H9 (cell line): ENCODE measurements around the gene LRRC3. TPM values are rescaled to one million over a fixed set of nuclear protein-coding genes. Genes with fewer than 3 reads are reported as not detected.

Experiments used
- DNase-seq: peaks from one replicate; pipeline ENCODE4 v3.0.0-alpha.2; 2017
- H2AFZ ChIP-seq: one replicate; pipeline ENCODE4 v1.6.1; 2013; ENCODE audit warnings: mild to moderate bottlenecking, low read length, control low read depth, moderate library complexity
- H2AK5ac ChIP-seq: 2 replicates; pipeline ENCODE4 v1.6.1; 2013; ENCODE audit warnings: low read length, control low read depth, mixed read lengths; ENCODE audit not compliant: insufficient read length
- H2BK120ac ChIP-seq: one replicate; pipeline ENCODE4 v1.6.1; 2013; ENCODE audit warnings: low read depth, mild to moderate bottlenecking, low read length, control low read depth, inconsistent platforms; ENCODE audit not compliant: poor library complexity, severe bottlenecking
- H2BK12ac ChIP-seq: 2 replicates; pipeline ENCODE4 v1.6.1; 2013; ENCODE audit warnings: low read length, control low read depth, mixed read lengths, low read depth; ENCODE audit not compliant: insufficient read length
- H2BK15ac ChIP-seq: 2 replicates; pipeline ENCODE4 v1.6.1; 2013; ENCODE audit warnings: low read depth, low read length, control low read depth
- H2BK20ac ChIP-seq: one replicate; pipeline ENCODE4 v1.6.1; 2013; ENCODE audit warnings: low read depth, mild to moderate bottlenecking, low read length, control low read depth, inconsistent platforms; ENCODE audit not compliant: poor library complexity, severe bottlenecking
- H2BK5ac ChIP-seq: 2 replicates; pipeline ENCODE4 v1.6.1; 2013; ENCODE audit warnings: low read length, control low read depth, mixed read lengths; ENCODE audit not compliant: insufficient read length
- H3K14ac ChIP-seq: 2 replicates; pipeline ENCODE4 v1.6.1; 2013; ENCODE audit warnings: low read length, control low read depth; ENCODE audit not compliant: insufficient read depth
- H3K18ac ChIP-seq: 2 replicates; pipeline ENCODE4 v1.6.1; 2013; ENCODE audit warnings: low read depth, mild to moderate bottlenecking, mixed read lengths, low read length, control low read depth; ENCODE audit not compliant: insufficient read length
- H3K23ac ChIP-seq: 2 replicates; pipeline ENCODE4 v1.6.1; 2013; ENCODE audit warnings: low read length, control low read depth, mixed read lengths, low read depth; ENCODE audit not compliant: insufficient read length
- H3K23me2 ChIP-seq: 2 replicates; pipeline ENCODE4 v1.6.1; 2013; ENCODE audit warnings: low read depth, mild to moderate bottlenecking, mixed read lengths, low read length, control low read depth; ENCODE audit not compliant: insufficient read length, poor library complexity, severe bottlenecking
- H3K27ac ChIP-seq: 2 replicates; pipeline ENCODE4 v1.5.1; 2013; ENCODE audit warnings: low read length, control low read depth, mixed read lengths, low read depth; ENCODE audit not compliant: insufficient read length
- H3K27me3 ChIP-seq: 2 replicates; pipeline ENCODE4 v1.6.1; 2013; ENCODE audit warnings: low read length, control low read depth, inconsistent platforms; ENCODE audit not compliant: insufficient read depth
- H3K4ac ChIP-seq: 2 replicates; pipeline ENCODE4 v1.6.1; 2013; ENCODE audit warnings: low read depth, mild to moderate bottlenecking, control low read depth, inconsistent platforms, low read length, moderate library complexity
- H3K4me1 ChIP-seq: 2 replicates; pipeline ENCODE4 v1.6.1; 2013; ENCODE audit warnings: low read length, control low read depth, inconsistent platforms; ENCODE audit not compliant: insufficient read depth
- H3K4me2 ChIP-seq: 2 replicates; pipeline ENCODE4 v1.6.1; 2013; ENCODE audit warnings: low read length, control low read depth, mixed read lengths; ENCODE audit not compliant: insufficient read length, insufficient read depth
- H3K56ac ChIP-seq: 2 replicates; pipeline ENCODE4 v1.6.1; 2013; ENCODE audit warnings: low read depth, mild to moderate bottlenecking, mixed read lengths, low read length, control low read depth; ENCODE audit not compliant: insufficient read length
- H3K79me1 ChIP-seq: 2 replicates; pipeline ENCODE4 v1.6.1; 2013; ENCODE audit warnings: low read depth, mild to moderate bottlenecking, moderate library complexity, low read length, control low read depth, inconsistent platforms; ENCODE audit not compliant: insufficient read depth, poor library complexity, severe bottlenecking
- H3K79me2 ChIP-seq: 2 replicates; pipeline ENCODE4 v1.6.1; 2013; ENCODE audit warnings: low read length, control low read depth, inconsistent platforms; ENCODE audit not compliant: insufficient read depth
- H3K9ac ChIP-seq: 2 replicates; pipeline ENCODE4 v1.6.1; 2013; ENCODE audit warnings: low read length, control low read depth, mixed read lengths; ENCODE audit not compliant: insufficient read length; ENCODE audit errors: extremely low read depth
- H3K9me3 ChIP-seq: one replicate; pipeline ENCODE4 v1.6.1; 2013; ENCODE audit warnings: low read depth, low read length, inconsistent platforms; ENCODE audit not compliant: control insufficient read depth
- H3T11ph ChIP-seq: one replicate; pipeline ENCODE4 v1.6.1; 2013; ENCODE audit warnings: mild to moderate bottlenecking, low read length, control low read depth, inconsistent platforms
- H4K20me1 ChIP-seq: one replicate; pipeline ENCODE4 v1.6.1; 2013; ENCODE audit not compliant: control insufficient read depth, insufficient read length, insufficient read depth
- H4K5ac ChIP-seq: 2 replicates; pipeline ENCODE4 v1.6.1; 2013; ENCODE audit warnings: low read depth, mild to moderate bottlenecking, mixed read lengths, low read length, control low read depth; ENCODE audit not compliant: insufficient read length
- H4K8ac ChIP-seq: replicated peaks from 2 replicates; pipeline ENCODE4 v1.6.1; 2013; ENCODE audit warnings: low read length, control low read depth, mixed read lengths, low read depth; ENCODE audit not compliant: insufficient read length
- H4K91ac ChIP-seq: 2 replicates; pipeline ENCODE4 v1.6.1; 2013; ENCODE audit warnings: low read depth, mild to moderate bottlenecking, moderate library complexity, mixed read lengths, low read length, control low read depth; ENCODE audit not compliant: insufficient read length
- H3K27ac Mint-ChIP-seq, 3 experiments: 2 replicates in 2 of 3; 3 replicates in 1 of 3; pipeline ENCODE4 v1.8.0; 2020 to 2021; ENCODE audit warnings: mixed read lengths in 3 of 3, mild to moderate bottlenecking in 1 of 3, moderate library complexity in 1 of 3
- H3K27me3 Mint-ChIP-seq: 2 replicates; pipeline ENCODE4 v1.8.0; 2021; ENCODE audit warnings: low read depth, mild to moderate bottlenecking, moderate library complexity, mixed read lengths
- H3K36me3 Mint-ChIP-seq, 3 experiments: 2 replicates in 2 of 3; 3 replicates in 1 of 3; pipeline ENCODE4 v1.8.0; 2020 to 2021; ENCODE audit warnings: low read depth in 3 of 3, mixed read lengths in 3 of 3; ENCODE audit not compliant: insufficient read depth in 1 of 3
- H3K4me1 Mint-ChIP-seq, 2 experiments: 2 replicates each; pipeline ENCODE4 v1.8.0; 2020; ENCODE audit warnings: mixed read lengths in 2 of 2
- H3K4me3 Mint-ChIP-seq, 2 experiments: 2 replicates in 1 of 2; 3 replicates in 1 of 2; pipeline ENCODE4 v1.8.0; 2020 to 2021; ENCODE audit warnings: mild to moderate bottlenecking in 2 of 2, mixed read lengths in 2 of 2, moderate library complexity in 1 of 2
- H3K9me3 Mint-ChIP-seq, 2 experiments: 2 replicates in 1 of 2; 3 replicates in 1 of 2; pipeline ENCODE4 v1.8.0; 2020; ENCODE audit warnings: mild to moderate bottlenecking in 2 of 2, mixed read lengths in 2 of 2, moderate library complexity in 1 of 2
- WGBS: extraction: QIAGEN DNeasy Blood & Tissue Kit; methylation state at CpG from one replicate; pipeline ENCODE4 v1.1.7; 2013; ENCODE audit warnings: missing lambda C conversion rate, low lambda C conversion rate, mixed read lengths; ENCODE audit not compliant: insufficient read length; ENCODE audit errors: extremely low coverage; 5-methylcytosine and 5-hydroxymethylcytosine counted together
- total RNA-seq: library from RNA; stranded (reverse); gene quantifications from 2 replicates; pipeline ENCODE4 v1.2.1, GENCODE V29; 2021
- TF ChIP-seq, protein P1 (sequence below): fragments of 200-600 bp; sonication (generic); conservative IDR thresholded peaks from 3 replicates; pipeline ENCODE4 v1.8.0; 2021; ENCODE audit warnings: antibody characterized with exemption, mild to moderate bottlenecking

Gene LRRC3
- total RNA-seq, 1 experiment from 2014 or later: 3.1 TPM

- Histone ChIP-seq H4K91ac (no peak overlapping the region), H2BK5ac (no peak overlapping the region), H2BK12ac (no peak overlapping the region), H3K9me3 (no peaks in the 10 kb centered on the region), H3K9ac (no peak overlapping the region), H3K4ac (no peak overlapping the region), H3K23ac (no peak overlapping the region), H2AK5ac (no peak overlapping the region), H3K27ac (no peak overlapping the region), H3K56ac (no peak overlapping the region), H2BK120ac (no peak overlapping the region), H3K23me2 (no peaks in the 10 kb centered on the region), H2BK20ac (no peak overlapping the region), H4K5ac (no peak overlapping the region), H4K8ac (no peak overlapping the region), H2AFZ (no peak overlapping the region), H3K27me3 (no peaks in the 10 kb centered on the region), H2BK15ac (no peak overlapping the region), H3K4me2 (no peak overlapping the region), H3K14ac (no peak overlapping the region), H3K18ac (no peak overlapping the region), H3K4me1 (no peaks in the 10 kb centered on the region), H3T11ph (no peak overlapping the region), H4K20me1 (peaks cover 4% of the 10 kb centered on the region), H3K79me2 (no peaks in the 10 kb centered on the region), H3K79me1 (no peaks in the 10 kb centered on the region)
- Mint-ChIP-seq H3K36me3 (no peaks in the 10 kb centered on the region; a peak in 1 of 7 replicates), H3K4me3 (no peak overlapping the region), H3K4me1 (peaks cover 11 to 14% of the 10 kb centered on the region in 2 experiments), H3K27ac (no peak overlapping the region), H3K27me3 (peaks cover 4% of the 10 kb centered on the region), H3K9me3 (peaks cover 2 to 6% of the 10 kb centered on the region in 2 experiments; a peak in 4 of 5 replicates)
- WGBS: no CpG with 5 or more reads among the region's 19 CpGs
- TF ChIP-seq, protein P1, sequence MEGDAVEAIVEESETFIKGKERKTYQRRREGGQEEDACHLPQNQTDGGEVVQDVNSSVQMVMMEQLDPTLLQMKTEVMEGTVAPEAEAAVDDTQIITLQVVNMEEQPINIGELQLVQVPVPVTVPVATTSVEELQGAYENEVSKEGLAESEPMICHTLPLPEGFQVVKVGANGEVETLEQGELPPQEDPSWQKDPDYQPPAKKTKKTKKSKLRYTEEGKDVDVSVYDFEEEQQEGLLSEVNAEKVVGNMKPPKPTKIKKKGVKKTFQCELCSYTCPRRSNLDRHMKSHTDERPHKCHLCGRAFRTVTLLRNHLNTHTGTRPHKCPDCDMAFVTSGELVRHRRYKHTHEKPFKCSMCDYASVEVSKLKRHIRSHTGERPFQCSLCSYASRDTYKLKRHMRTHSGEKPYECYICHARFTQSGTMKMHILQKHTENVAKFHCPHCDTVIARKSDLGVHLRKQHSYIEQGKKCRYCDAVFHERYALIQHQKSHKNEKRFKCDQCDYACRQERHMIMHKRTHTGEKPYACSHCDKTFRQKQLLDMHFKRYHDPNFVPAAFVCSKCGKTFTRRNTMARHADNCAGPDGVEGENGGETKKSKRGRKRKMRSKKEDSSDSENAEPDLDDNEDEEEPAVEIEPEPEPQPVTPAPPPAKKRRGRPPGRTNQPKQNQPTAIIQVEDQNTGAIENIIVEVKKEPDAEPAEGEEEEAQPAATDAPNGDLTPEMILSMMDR: no peak
- DNase-seq: no peak
Observed at GRCh38 chr21:44473915-44474555, 18.7 kb downstream of the LRRC3 start.
